HG03571 (cell line): ENCODE measurements around the gene CLSTN2.

ENCODE experiments used
- ATAC-seq: cut with Tn5 transposase; IDR thresholded peaks from one replicate; pipeline ENCODE4 v1.9.1; 2021; ENCODE audit not compliant: unreplicated experiment

The CLSTN2 gene

DNA sequence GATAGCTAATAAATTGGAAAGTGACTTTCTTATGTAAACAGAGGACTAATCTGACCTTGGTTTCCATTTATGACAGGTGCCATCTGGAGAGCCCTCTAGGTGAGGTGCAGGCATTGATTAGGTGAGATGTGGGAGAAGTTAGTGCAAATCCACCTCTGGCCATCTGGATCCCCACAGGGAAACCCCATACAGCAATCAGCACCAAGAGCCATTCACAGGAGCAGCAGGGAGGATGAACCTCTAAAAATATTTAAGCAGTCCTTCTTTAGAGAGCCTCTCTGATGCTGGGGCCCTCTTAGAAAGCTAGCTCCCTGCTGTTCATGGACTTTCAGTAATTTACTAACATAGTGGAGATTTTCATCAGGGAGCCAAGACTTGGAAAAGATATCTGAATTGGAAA is 69.3 kb downstream of the CLSTN2 start:
- ATAC-seq = no peak

DNA sequence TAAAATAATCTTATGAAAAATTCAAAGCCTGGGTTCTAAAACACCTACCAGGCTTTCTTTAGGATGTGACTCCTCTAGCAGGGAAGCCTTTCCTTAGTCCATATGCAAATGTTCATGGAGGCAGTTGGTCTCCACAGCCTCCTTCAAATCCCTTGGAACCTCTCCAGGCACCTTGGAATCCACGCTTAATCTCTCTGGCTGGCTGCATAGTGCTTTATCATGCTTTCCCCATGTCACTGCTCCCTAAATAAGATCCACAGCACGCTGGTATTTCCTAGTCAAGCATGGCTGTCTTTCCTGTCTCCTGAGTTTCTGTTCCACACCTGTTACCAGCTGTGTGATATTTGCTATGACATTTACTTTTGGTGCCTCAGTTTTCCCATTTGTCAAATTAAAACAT is 71.3 kb downstream of the CLSTN2 start:
- ATAC-seq = no peak

DNA sequence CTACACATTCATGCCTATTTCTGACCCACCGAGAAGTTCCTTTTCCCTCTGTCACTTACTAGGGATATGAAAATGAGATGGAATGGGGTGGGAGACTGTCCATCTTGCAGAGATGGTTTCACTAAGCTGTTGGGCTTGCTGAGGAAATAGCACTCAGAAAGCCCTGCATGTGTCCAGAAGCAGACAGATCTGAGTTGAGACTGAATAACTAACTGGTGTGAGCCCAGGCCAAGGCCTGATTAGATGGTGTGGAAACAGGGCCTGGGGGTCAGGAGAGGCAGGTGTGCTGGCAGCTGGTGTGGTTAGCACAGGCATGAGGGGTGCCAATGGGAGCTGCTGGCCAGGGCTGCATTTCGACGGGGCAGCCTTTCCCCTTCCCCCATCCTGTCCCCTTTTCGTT is 72.1 kb downstream of the CLSTN2 start:
- no peak for ATAC-seq

DNA sequence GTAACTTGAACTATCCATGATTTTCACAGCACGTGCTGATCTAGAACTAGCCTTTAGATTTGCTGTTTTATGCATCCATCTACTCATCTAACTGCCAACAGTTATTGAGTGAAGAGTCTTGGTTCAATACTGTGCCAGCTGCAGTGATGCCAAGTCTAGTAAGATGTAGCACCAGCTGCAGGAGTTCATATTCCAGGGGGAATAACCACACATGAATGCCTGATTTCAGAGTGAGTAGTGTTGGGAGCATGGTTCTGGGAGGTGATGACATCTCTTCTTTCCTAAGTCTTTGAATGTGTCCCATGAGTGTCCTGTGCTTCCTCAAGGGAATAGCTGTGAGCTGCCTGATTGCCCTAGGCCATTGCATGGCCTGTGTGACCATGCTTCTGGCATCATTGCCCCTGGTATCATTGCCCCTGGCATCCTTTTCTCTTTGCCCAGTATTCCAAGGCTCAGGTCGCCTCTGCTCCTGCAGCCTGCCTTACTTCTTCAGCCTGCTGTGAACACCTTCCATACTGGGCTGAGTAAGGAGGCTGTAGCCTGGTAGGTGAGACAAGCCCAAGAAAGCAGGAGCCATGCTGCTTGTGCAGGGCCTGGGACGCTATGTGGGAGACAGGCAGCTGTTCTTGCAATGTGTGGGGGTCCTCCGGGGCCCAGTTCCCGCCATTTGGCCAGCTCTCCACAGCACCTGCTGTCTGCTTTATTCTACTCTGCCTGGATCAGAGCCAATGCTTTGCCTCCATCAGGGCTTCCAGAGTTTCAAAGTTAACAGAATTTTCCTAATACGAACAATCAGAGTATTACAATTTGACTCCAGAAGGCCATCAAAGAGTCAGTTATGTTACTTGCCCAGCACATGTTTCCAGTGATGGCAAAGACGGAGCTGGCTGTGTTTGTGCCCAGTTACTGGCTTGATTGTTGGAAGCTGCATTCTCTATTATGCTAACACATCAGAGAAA is 73.2 kb downstream of the CLSTN2 start:
- no peak for ATAC-seq

DNA sequence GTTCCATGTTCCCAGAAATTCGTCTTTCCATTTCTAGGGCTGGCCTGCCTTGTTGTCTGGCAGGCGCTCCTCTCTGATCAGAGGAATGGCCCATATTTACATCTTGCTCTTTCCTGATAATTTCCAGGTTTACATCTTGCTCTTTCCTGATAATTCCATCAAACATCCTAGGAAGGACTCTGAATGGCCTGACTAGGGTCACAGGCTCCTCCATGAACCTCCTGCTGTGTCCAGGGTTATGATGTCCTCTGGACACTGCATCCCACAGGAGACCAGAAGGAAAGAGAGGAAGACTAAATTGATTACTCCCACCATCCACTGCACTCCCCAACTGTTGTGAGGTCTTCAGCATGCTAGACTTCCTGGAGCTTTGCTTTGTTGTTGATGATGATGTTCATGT is 75.4 kb downstream of the CLSTN2 start:
- no peak for ATAC-seq

DNA sequence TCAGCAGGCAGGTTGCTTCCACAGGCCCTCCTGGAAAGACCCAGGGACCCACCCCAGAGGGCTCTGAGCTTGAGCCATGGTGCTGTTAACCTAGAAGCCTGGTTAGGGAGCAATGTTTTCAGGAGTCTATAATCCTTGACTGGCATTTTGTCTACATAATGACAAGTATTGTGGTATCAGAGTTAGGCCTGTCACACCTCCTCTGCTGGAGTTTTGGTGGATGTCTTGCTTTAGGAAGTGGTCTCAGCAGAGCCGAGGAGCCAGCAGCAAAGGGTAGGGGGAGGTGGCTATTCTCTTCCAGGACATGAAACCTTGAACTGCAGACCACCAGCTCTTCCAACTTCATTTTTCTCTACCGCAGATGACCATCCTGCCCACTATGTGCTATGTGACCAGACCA is 76.1 kb downstream of the CLSTN2 start:
- no peak for ATAC-seq

DNA sequence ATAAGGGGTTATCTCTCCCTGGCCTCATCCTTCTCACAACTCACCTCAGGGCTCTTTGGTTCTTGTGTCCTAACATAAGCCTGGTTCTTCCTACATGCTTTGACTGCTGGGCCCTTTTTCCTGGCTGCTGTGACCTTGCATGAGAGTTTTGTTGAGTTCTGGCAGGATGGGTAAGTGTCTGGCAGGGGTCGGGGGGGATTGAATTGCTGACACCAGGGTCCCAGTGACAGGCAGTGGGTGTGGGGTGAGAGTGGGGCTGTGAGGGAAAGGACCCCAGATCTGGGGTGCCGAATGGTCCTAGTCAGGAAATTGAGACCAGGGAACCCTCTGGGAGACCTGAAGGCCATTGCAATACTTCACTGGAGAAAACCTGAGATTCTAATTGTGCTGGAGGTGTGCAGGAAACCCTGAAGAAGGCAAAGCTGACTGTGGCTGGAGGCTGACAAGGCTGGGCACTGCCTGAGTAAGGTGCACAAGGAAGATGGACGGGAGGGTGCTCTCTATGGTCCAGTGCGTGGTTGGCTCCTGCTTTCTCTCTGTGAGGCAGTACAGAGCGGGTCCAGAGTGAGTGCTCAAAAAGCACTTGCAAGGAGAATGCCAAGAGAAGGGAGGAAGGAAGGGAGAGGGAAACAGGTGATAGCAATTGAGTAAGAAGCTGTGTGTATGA is 76.8 kb downstream of the CLSTN2 start:
- ATAC-seq = no peak

DNA sequence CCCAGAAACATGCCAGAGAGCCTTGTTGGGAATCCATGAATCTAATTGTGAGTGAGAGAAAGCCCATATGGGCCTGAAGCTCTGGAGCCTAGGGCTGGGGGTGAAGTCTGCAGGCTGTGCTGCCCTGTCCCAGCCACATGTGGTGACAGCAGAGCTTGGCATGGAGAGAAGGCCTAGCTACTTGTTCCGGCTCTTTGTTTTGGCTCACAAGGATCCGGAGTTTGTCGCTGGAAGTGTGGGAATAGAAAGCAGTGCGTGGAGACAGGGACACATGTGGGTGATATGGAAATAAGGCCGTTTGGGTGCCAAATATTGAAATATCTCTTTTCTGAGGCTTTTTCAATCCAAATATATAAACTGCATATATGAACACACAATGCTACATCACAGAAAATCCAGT is 78.2 kb downstream of the CLSTN2 start:
- no peak for ATAC-seq

DNA sequence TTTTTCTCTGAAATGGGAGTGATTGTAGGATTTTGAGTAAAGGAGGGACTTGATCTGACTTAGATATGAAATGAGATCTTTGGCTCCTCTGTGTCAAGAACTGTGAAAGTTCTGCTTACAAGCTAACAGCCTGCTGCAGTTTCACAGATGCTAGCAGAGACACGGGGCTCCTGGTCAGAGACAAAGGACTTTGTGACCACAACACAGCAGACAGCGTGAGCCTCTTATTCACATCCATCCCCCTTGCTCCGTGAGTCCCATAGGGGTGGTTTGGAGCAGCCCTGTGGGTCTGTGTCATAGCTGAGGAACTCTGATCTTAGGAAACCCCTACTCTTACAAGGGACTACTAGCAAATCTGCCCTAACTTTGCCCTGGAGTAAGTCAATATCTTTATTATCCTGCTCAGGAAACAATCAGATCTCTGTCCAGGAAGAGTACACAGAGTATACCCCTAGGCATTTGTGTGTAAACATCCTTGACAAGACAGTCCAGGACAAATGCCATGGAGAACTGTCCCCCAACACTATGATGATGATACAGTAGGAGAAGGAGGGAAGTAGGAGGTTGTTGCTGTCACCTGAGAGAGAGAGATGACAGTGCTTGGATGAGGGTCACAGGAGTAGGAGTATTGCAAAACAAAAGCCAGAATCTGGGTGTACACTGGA is 80.0 kb downstream of the CLSTN2 start:
- ATAC-seq = no peak

DNA sequence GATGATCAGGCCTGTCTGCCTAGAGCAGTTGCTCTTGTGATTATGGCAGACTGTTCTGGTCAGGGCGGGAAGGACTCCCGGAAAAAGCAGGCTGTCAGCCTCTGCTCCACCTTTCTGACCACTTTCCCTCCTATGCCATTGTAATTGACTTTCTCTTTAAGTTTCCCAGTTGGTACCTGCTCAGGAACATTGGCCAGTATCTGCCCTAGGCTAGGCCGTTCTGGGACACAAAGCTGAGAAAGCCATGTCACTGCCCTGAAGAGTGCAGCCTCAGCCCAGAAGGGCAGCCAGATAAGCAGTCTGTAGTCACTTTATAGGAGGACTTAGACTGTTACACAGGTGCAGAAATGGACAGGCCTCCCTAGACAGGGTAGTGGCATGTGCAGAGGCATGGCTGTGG is 80.8 kb downstream of the CLSTN2 start:
- no peak for ATAC-seq

DNA sequence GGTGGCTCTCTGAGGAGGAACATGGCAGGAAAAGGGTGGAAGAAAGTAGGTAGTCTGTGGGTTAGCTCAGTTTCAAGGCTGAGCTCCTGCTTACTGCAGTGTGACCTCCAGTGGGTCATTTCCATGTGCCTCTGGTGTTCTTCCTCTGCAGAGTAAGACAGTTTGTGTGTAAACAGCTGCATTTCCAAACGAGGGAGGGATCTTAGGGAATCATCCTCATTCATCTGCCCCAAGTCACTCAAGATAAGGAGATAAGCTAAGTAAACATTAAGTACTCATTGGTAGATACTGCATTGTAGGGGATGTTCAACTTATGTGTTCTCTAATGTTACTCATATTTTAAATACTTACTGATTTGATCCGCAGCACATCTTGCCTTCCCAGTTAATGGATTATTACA is 83.6 kb downstream of the CLSTN2 start:
- ATAC-seq = no peak

DNA sequence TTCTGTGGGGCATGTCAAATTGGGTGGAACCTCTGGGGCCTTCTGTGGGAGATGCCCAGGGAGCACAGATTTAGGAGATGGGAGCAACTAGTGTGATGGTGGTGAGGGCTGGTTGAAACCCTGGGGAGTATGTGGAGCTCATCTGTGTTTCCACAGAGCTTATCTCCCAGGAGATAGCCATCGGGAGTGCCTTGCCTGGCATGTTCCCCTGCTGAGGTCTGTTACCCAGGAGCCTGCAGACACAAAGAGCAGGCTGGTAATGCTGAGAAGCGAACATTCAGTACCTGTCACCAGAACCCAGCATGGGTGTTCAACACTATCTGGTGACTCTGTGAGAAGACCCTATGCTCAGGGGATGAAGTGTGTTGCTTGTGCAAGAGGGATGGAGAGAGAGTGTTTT is 85.0 kb downstream of the CLSTN2 start:
- no peak for ATAC-seq

DNA sequence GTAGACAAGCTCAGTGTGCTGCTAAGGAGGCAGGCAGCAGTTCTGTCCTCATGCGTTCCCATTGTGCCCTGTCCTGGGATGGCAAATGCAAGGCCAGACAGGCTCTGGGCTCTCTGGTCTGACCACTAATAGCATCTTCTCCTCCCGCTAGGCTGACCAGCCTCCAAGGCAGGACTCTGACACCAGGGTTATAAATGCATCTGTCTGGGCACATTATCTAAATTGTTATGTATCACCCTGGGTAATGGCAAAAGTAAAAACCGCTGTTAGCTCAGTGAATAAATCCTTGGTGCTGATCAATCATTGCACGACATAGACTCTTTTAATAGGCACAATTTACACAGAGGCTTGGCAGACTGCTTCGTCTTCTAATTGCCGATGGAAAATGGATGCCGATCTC is 85.6 kb downstream of the CLSTN2 start:
- ATAC-seq = no peak

DNA sequence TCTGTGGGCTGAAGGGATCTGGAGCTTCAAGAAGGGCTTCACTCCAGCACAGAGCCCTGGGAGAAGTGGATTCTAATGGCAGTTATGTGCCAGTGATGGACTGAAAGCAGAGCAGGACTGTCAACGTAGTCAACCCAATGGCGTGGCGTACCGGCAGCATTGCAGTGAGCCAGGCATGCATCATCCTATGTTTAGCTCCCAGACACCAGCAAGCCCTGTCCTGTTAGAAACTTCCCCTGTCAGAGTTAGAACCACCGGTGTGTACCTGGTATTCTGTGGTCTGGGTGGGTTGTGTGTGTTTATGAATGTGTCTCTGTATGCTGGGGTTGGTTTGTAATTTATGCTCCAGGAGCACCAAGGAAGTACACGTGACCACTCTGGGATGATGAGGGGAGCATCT is 86.3 kb downstream of the CLSTN2 start:
- ATAC-seq = no peak

DNA sequence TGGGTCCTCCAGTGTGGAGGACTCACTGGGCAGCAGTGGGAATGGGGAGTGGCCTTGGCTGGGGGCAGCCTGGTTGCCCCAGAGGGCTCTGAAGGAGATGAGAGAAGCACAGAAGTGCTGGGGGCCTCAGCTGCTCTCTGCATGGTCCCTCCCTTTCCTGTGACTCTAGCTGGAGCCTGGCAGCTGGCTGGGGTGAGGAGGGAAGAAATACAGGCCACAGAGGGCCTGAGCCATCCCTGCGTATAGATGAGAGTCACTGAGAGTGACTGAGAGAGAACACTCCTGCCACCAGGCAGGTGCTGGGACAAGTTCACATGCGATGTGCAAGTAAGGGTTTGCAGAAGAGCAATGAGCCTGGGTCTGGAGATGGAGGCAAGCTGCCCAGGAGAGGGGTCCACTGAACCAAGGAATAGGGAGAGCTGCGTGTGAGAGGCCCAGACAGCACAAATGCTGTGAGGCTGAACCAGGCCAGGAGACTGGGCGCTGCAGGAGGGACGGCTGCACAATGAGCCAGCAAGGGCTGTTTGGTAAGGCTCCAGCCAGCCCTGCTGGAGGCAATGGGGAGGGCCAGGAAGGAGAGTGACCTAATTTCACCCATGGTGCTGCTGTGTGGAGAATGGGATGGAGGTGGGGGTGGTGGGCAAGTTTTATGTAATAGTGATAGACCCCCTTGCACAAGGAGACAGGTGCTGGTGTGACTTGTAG is 87.2 kb downstream of the CLSTN2 start:
- ATAC-seq = no peak

DNA sequence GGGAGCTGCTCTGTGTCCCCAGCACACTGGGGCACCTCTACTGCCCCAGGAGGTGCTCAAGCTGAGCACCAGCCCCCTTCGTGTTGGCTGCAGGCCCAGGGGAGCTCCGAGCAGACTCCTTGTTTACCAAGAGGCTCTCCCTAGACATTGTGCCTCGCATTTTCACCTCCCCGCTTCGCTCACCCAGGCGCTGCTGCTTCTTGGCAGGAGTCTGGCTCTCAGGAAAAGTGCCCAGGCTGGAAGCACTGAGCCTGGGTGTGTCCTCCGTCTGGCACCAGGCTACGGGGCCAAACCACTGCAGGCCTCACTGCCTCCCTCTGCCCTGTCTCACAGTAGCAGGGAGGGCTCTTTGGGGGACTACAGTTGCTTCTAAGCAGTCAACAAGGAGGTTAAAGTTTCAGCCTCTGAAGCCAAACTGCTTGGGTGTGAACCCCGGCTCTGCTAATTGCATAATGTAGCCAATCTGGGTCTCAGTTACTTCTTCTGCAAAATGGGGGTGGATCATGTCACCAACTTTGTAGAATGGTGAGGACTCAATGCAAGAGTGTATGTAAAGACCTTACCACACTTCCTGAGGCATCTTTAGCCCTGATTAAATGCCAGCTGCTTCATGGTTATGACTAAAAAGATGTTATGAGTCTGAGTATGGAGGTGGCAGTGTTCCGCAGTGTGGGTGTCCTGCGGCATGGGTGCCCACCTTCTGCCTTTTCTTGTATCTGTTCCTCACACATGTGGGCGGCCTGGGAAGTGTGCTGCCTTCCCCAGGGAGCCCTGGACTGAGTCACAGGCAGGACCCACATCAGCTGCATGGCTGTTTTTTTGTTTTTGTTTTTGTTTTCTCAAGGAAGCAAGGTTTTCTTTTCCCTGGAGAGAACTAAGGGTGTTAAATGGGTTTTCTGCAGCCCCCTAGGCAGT is 88.9 kb downstream of the CLSTN2 start:
- no peak for ATAC-seq

DNA sequence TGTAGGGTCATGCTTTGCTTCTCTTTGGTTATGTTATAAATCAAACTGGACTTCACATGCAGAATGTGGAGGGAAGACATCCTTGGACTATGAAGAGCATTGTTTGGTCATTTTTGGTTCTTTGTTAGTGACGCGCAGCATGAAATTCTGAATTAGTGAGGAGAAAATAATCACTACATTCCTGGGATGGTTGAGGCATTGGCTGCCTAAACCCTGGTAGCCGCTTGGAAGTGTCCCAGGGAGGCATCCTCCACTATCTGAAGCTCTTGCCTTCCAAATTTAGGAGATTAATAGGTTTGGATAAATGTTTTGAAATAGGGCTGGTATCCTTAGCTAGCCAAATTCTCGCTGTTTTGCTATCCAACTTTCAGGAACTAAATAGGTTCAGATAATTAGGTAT is 96.2 kb downstream of the CLSTN2 start:
- no peak for ATAC-seq

DNA sequence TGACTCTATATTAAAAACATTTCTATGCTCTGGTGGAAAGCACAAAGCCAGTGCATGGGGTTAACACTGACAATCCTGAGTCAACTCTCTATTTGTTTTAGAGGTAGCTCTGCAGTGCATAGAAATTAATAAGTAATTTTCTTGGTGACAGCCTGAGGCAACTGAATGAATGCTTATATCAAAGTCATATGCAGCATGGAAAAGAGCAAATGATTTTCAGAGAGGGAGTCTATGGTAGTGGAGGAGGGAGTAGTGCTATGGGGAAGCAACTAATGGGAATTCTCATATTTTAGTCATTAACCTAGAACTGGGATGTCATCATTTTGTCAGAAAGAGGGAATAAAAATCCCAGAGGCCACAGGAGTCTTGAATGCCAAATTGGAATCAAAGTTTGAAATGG is 99.1 kb downstream of the CLSTN2 start:
- no peak for ATAC-seq

DNA sequence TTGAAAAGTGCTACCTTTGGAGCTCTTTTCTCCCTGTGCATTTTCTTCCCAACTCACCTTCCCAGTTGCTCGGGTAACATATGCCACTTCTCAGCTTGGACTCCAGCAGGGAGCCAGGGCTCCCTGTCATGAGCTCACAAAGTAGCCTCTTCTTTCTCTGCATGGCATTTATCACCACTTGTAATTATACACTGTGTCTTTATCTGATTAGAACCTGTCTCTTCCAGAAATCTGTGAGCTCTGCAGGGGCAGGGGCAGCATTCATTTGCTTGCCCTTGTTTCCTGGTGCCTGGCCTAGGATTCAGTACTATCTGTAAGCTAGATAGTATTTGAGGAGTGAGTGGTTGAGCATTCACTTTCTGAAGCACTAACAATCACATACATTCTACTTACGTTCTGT is 100.9 kb downstream of the CLSTN2 start:
- ATAC-seq = no peak

DNA sequence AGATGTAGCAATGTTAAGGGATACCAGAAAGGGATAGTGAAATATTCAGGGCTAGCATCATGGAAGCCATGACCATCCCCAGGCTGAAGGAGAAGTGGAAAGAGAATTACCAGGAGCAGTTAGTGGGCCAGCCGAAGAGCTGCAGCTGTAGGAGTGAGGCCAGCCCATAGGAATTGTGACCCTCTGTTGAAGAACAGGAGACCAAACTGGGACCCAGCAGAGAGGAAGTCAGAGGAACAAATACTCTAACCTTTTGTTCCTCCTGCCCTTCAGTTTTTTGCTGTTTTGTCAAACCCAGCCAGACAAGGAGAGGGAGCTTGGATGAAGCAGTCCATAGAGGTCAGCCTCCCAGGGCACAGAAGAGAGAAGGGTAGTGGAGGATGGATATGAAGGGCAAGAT is 115.4 kb downstream of the CLSTN2 start:
- ATAC-seq = no peak
